Neural cell (in vitro differentiated cells): ENCODE measurements around the gene TSPAN1. TPM values are rescaled to one million over a fixed set of nuclear protein-coding genes. Genes with fewer than 3 reads are reported as not detected.

Source experiments
- H2AFZ ChIP-seq: fragments of 200-600, 300-800 bp; sonication (generic), shearing (Covaris generic); 2 replicates; pipeline ENCODE4 v1.6.0; 2014; ENCODE audit warnings: low read depth, mild to moderate bottlenecking, antibody characterized with exemption, low read length, moderate library complexity
- H3F3A ChIP-seq: fragments of 200-600 bp; shearing (Covaris generic); 2 replicates; pipeline ENCODE4 v1.6.1; 2016; ENCODE audit warnings: mild to moderate bottlenecking, moderate library complexity, mixed read lengths, antibody characterized with exemption, low read length; ENCODE audit not compliant: insufficient read depth, poor library complexity, severe bottlenecking
- H3K27ac ChIP-seq: fragments of 200-600, 300-800 bp; sonication (generic), shearing (Covaris generic); 2 replicates; pipeline ENCODE4 v1.5.1; 2014; ENCODE audit warnings: mild to moderate bottlenecking, low read length, moderate library complexity
- H3K27me3 ChIP-seq: fragments of 300-800, 200-600 bp; sonication (generic), shearing (Covaris generic); 2 replicates; pipeline ENCODE4 v1.6.0; 2014; ENCODE audit warnings: mild to moderate bottlenecking, low read depth, low read length, moderate library complexity; ENCODE audit not compliant: insufficient read depth
- H3K36me3 ChIP-seq: fragments of 300-800, 200-600 bp; sonication (generic), shearing (Covaris generic); 2 replicates; pipeline ENCODE4 v1.5.1; 2014; ENCODE audit warnings: mild to moderate bottlenecking, antibody characterized with exemption, low read length, moderate library complexity; ENCODE audit not compliant: insufficient read depth
- H3K4me2 ChIP-seq: fragments of 300-800, 200-600 bp; sonication (generic), shearing (Covaris generic); 2 replicates; pipeline ENCODE4 v1.6.0; 2014; ENCODE audit warnings: mild to moderate bottlenecking, low read length
- H3K4me3 ChIP-seq: fragments of 300-800, 200-600 bp; sonication (generic), shearing (Covaris generic); 2 replicates; pipeline ENCODE4 v1.5.1; 2014; ENCODE audit warnings: mild to moderate bottlenecking, low read length, moderate library complexity
- H3K79me2 ChIP-seq: fragments of 200-600 bp; shearing (Covaris generic); replicated peaks from 2 replicates; pipeline ENCODE4 v1.6.0; 2014; ENCODE audit warnings: mild to moderate bottlenecking, low read length, moderate library complexity; ENCODE audit not compliant: insufficient read depth
- H3K9ac ChIP-seq: fragments of 300-800, 200-600 bp; sonication (generic), shearing (Covaris generic); 2 replicates; pipeline ENCODE4 v1.6.1; 2016; ENCODE audit warnings: mild to moderate bottlenecking, low read length, mixed read lengths
- H3K9me2 ChIP-seq: fragments of 200-600 bp; shearing (Covaris generic); 2 replicates; pipeline ENCODE4 v1.6.1; 2016; ENCODE audit warnings: mild to moderate bottlenecking, low read length, mixed read lengths; ENCODE audit not compliant: insufficient read depth
- H3K9me3 ChIP-seq: fragments of 200-600, 300-800 bp; sonication (generic), shearing (Covaris generic); 2 replicates; pipeline ENCODE4 v1.6.1; 2016; ENCODE audit warnings: mild to moderate bottlenecking, mixed run types, low read length, moderate library complexity, mixed read lengths
- H4K20me1 ChIP-seq: fragments of 200-600 bp; shearing (Covaris generic); 2 replicates; pipeline ENCODE4 v1.6.1; 2016; ENCODE audit warnings: mild to moderate bottlenecking, mixed run types; ENCODE audit not compliant: insufficient read depth
- EP300 ChIP-seq: fragments of 450-650 bp; conservative IDR thresholded peaks from 2 replicates; pipeline ENCODE4 v1.6.1; 2014; ENCODE audit warnings: antibody characterized with exemption, mild to moderate bottlenecking, moderate library complexity; ENCODE audit not compliant: poor library complexity, severe bottlenecking
- EZH2 ChIP-seq: fragments of 200-600, 300-800 bp; shearing (Covaris generic), sonication (generic); IDR thresholded peaks from 2 replicates; pipeline ENCODE4 v1.6.1; 2014; ENCODE audit warnings: antibody characterized with exemption, low read length, borderline replicate concordance, mild to moderate bottlenecking; ENCODE audit not compliant: insufficient read depth, poor library complexity, severe bottlenecking
- MXI1 ChIP-seq: fragments of 450-650 bp; conservative IDR thresholded peaks from 2 replicates; pipeline ENCODE4 v1.6.1; 2014; ENCODE audit warnings: antibody characterized with exemption, mild to moderate bottlenecking; ENCODE audit not compliant: poor library complexity, severe bottlenecking
- POLR2AphosphoS5 ChIP-seq: IDR thresholded peaks from 2 replicates; pipeline ENCODE4 v1.6.1; 2012
- RAD21 ChIP-seq: fragments of 450-650 bp; conservative IDR thresholded peaks from 2 replicates; pipeline ENCODE4 v1.6.1; 2014; ENCODE audit warnings: antibody characterized with exemption, mild to moderate bottlenecking, moderate library complexity
- SMC3 ChIP-seq: fragments of 450-650 bp; conservative IDR thresholded peaks from 2 replicates; pipeline ENCODE4 v1.6.1; 2014; ENCODE audit warnings: antibody characterized with exemption, mild to moderate bottlenecking, moderate library complexity; ENCODE audit not compliant: poor library complexity
- TAF1 ChIP-seq: IDR thresholded peaks from 2 replicates; pipeline ENCODE4 v1.6.1; 2012; ENCODE audit warnings: low read depth
- polyA plus RNA-seq: library from polyadenylated mRNA; depleted of rRNA; stranded (reverse); fragments of >200 nt; gene quantifications from 2 replicates; pipeline ENCODE4 v1.2.3, GENCODE V29; 2014
- TF ChIP-seq, protein P1 (sequence below): fragments of 450-650 bp; IDR thresholded peaks from 2 replicates; pipeline ENCODE4 v1.5.1; 2014; ENCODE audit warnings: antibody characterized with exemption, mild to moderate bottlenecking, moderate library complexity; ENCODE audit not compliant: poor library complexity, severe bottlenecking
- TF ChIP-seq, protein P2 (sequence below): IDR thresholded peaks from 2 replicates; pipeline ENCODE4 v1.6.1; 2012; ENCODE audit warnings: borderline replicate concordance

The TSPAN1 gene
- polyA plus RNA-seq, 1 donor from 2014 or later, result 0.62 TPM

DNA sequence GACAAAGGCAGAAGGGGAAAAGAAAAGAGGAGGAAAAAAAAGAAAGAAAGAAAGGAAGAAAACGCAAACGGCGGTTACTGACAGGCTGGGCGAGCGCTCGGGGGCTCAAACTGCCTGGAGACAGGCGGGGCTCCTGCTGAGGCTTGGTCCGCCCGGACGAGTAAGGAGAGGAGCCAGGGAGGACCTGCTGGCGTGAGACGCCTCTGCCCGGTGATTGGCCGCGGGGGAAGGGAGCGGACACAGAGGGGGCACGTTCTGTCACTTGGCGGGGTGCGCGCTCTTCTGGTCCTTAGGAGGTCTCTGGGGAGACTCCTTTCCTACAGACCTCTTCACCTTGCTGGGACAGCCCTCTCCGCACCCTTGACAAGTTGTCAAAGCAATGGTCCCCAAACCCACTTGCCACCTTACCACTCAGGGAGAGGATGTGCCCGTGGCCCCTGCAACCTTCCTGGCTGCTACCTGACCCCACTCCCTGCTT, 41.7 kb upstream of the TSPAN1 start:
- TF ChIP-seq TAF1 (peak; percentile 7), SMC3 (peak; percentile 55), RAD21 (peak; percentile 34), EZH2 (no peak), EP300 (peak; percentile 91), POLR2AphosphoS5 (peak; percentile 86), MXI1 (no peak)
- TF ChIP-seq, protein P1, sequence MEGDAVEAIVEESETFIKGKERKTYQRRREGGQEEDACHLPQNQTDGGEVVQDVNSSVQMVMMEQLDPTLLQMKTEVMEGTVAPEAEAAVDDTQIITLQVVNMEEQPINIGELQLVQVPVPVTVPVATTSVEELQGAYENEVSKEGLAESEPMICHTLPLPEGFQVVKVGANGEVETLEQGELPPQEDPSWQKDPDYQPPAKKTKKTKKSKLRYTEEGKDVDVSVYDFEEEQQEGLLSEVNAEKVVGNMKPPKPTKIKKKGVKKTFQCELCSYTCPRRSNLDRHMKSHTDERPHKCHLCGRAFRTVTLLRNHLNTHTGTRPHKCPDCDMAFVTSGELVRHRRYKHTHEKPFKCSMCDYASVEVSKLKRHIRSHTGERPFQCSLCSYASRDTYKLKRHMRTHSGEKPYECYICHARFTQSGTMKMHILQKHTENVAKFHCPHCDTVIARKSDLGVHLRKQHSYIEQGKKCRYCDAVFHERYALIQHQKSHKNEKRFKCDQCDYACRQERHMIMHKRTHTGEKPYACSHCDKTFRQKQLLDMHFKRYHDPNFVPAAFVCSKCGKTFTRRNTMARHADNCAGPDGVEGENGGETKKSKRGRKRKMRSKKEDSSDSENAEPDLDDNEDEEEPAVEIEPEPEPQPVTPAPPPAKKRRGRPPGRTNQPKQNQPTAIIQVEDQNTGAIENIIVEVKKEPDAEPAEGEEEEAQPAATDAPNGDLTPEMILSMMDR, result no peak
- TF ChIP-seq, protein P2, sequence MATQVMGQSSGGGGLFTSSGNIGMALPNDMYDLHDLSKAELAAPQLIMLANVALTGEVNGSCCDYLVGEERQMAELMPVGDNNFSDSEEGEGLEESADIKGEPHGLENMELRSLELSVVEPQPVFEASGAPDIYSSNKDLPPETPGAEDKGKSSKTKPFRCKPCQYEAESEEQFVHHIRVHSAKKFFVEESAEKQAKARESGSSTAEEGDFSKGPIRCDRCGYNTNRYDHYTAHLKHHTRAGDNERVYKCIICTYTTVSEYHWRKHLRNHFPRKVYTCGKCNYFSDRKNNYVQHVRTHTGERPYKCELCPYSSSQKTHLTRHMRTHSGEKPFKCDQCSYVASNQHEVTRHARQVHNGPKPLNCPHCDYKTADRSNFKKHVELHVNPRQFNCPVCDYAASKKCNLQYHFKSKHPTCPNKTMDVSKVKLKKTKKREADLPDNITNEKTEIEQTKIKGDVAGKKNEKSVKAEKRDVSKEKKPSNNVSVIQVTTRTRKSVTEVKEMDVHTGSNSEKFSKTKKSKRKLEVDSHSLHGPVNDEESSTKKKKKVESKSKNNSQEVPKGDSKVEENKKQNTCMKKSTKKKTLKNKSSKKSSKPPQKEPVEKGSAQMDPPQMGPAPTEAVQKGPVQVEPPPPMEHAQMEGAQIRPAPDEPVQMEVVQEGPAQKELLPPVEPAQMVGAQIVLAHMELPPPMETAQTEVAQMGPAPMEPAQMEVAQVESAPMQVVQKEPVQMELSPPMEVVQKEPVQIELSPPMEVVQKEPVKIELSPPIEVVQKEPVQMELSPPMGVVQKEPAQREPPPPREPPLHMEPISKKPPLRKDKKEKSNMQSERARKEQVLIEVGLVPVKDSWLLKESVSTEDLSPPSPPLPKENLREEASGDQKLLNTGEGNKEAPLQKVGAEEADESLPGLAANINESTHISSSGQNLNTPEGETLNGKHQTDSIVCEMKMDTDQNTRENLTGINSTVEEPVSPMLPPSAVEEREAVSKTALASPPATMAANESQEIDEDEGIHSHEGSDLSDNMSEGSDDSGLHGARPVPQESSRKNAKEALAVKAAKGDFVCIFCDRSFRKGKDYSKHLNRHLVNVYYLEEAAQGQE, result peak; percentile 83
- H3K9ac ChIP-seq, result peak overlapping the region; percentile 98
- peaks cover 5% of the 10 kb centered on the region for H3F3A ChIP-seq
- H3K4me2 ChIP-seq, result peak overlapping the region; percentile 68
- H3K27me3 ChIP-seq, result no peaks in the 10 kb centered on the region
- no peaks in the 10 kb centered on the region for H3K9me2 ChIP-seq
- no peaks in the 10 kb centered on the region for H3K9me3 ChIP-seq
- no peaks in the 10 kb centered on the region for H3K36me3 ChIP-seq
- H3K4me3 ChIP-seq, result peak overlapping the region; percentile 83
- H3K27ac ChIP-seq, result peak overlapping the region; percentile 98
- peak overlapping the region; percentile 25 for H2AFZ ChIP-seq
- peaks cover 40% of the 10 kb centered on the region for H3K79me2 ChIP-seq
- H4K20me1 ChIP-seq, result peaks cover 9% of the 10 kb centered on the region

DNA sequence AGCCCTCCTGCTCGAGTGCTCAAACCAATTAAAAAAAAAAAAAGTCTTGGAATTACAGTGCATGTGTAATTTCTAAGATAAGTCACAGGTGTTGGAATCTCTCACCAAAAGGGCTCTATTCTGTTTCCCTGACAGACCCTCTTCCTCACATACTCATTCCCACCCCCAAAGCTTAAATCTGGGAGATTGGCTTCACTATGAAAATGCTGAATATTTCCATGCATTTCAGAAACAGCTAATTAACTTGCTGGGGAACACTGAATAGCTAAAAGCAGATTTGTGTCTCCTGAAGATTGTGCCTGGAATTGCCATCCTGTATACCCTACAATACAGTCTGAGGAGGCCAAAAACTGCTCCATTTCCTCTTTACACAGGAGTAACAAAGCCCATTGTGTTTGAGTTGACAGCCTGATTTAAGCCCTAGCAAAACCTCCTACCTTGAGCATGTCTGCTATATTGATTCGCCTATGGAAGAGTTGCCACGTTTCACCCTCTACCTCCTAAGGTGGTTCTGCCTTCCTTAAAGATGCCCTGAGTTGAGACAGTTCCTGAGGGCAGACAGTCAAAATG, 41.0 kb upstream of the TSPAN1 start:
- Histone ChIP-seq H3K4me3 (peak overlapping the region; percentile 83), H3K79me2 (peaks cover 34% of the 10 kb centered on the region), H3K27ac (peak overlapping the region; percentile 98)

More for the DNA sequence above, 41.0 kb upstream of the TSPAN1 start:
- H3K9me3 ChIP-seq, result no peaks in the 10 kb centered on the region
- H3K9me2 ChIP-seq, result no peaks in the 10 kb centered on the region
- H3K36me3 ChIP-seq, result no peaks in the 10 kb centered on the region
- no peaks in the 10 kb centered on the region for H3K27me3 ChIP-seq
- peak overlapping the region; percentile 68 for H3K4me2 ChIP-seq
- peaks cover 3% of the 10 kb centered on the region for H4K20me1 ChIP-seq
- peaks cover 5% of the 10 kb centered on the region for H3F3A ChIP-seq
- H3K9ac ChIP-seq, result peak overlapping the region; percentile 98
- TF ChIP-seq MXI1, result no peak
- no peak for TF ChIP-seq SMC3
- no peak for TF ChIP-seq EZH2
- TF ChIP-seq, protein P2, result no peak
- no peak for TF ChIP-seq TAF1
- TF ChIP-seq, protein P1, result no peak
- no peak for TF ChIP-seq EP300
- H2AFZ ChIP-seq, result peak overlapping the region; percentile 25
